ENCODE data around the gene MGMT. TPM values are rescaled to one million over a fixed set of nuclear protein-coding genes. Genes with fewer than 3 reads are reported as not detected.

Gene MGMT
- total RNA-seq, 1 experiment from 2014 or later, result 11.5 TPM

DNA sequence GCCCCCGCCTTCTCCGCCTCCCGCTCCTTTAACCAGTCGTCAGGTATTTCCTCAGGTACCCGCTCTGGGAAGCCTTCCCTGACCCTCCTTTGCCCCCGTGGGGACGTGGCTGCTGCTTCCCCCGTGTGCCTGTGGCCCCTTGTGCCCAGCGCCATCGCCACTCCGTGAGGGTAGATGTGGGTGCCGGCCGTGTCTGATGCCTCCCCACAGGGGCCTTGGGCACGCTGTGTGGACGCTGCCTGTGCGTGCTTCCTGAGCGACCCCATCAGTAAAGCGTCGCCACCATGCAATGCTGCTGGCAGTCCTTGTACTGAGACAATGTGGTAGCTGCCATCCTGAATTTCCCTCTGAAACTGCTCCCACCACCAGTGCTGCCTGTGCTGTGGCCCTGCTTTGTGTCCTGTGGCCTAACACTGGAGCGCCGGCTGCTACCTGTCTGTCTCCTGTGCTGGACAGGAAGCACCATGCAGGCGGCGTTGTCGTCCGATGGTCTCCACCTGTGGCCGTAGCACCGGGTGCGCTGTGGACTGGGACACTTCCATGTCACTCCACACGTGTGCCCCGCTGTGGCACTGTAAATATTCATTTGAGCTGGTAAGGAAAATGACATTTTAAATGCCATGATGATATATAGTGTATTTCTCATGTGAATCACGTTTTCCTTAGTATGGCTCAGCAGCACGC, 213.8 kb downstream of the MGMT start:
- Histone ChIP-seq H3K27me3 (ENCODE audit: insufficient read depth, low read length) (no peaks in the 10 kb centered on the region), H3K4me2 (ENCODE audit: low read length) (no peak overlapping the region), H3K4me3 (replicated peaks in 1 of 2; ENCODE audit: low read depth in 1 of 2, low read length in 2 of 2) (no peak overlapping the region), H3K9me3 (ENCODE audit: control insufficient read depth in 1 of 2, insufficient read depth in 1 of 2, low read depth in 1 of 2, low read length in 2 of 2) (no peaks in the 10 kb centered on the region), H2AFZ (ENCODE audit: low read depth, low read length, poor library complexity, severe bottlenecking) (no peak overlapping the region), H3K79me2 (ENCODE audit: insufficient read depth, low read length) (no peaks in the 10 kb centered on the region), H4K20me1 (ENCODE audit: insufficient read depth) (no peaks in the 10 kb centered on the region), H3K4me1 (ENCODE audit: control insufficient read depth in 1 of 2, insufficient read depth in 2 of 2, low read length in 2 of 2) (no peaks in the 10 kb centered on the region), H3K9ac (ENCODE audit: low read length) (no peak overlapping the region), H3K27ac (ENCODE audit: low read depth, low read length) (no peak overlapping the region), H3K9me2 (ENCODE audit: insufficient read depth) (no peaks in the 10 kb centered on the region), H3K36me3 (ENCODE audit: control insufficient read depth in 1 of 2, insufficient read depth in 2 of 2, low read length in 2 of 2) (no peaks in the 10 kb centered on the region)
- RAD21 ChIA-PET (ENCODE audit: low non-redundant PET in 1 of 2, low total read pairs in 2 of 2, uncharacterized antibody in 2 of 2, unreplicated experiment in 2 of 2), result no interaction called here
- no TSS peak for BruUV-seq (replicated peaks)
- TF ChIP-seq ZFX (IDR thresholded peaks at IDR 0.05) (no peak), ELF1 (IDR thresholded peaks at IDR 0.05; ENCODE audit: borderline replicate concordance, low read depth) (no peak), SIN3A (IDR thresholded peaks at IDR 0.05; ENCODE audit: low read depth) (no peak), TCF7L2 (IDR thresholded peaks at IDR 0.05; ENCODE audit: borderline replicate concordance, extremely low read depth, insufficient read depth, insufficient read length) (no peak), ZNF274 (IDR thresholded peaks at IDR 0.05; ENCODE audit: low read depth, low read length) (no peak), JUND (IDR thresholded peaks at IDR 0.05) (no peak), POLR2AphosphoS5 (IDR thresholded peaks at IDR 0.05; ENCODE audit: low read depth, low read length) (no peak), RAD21 (IDR thresholded peaks at IDR 0.05; ENCODE audit: low read depth) (no peak), EZH2 (IDR thresholded peaks at IDR 0.05) (no peak), CBX3 (IDR thresholded peaks at IDR 0.05; ENCODE audit: low read depth) (no peak), EGR1 (IDR thresholded peaks at IDR 0.05; ENCODE audit: low read depth) (no peak), EZH2phosphoT487 (IDR thresholded peaks at IDR 0.05; ENCODE audit: borderline replicate concordance) (no peak)
- TF ChIP-seq, protein P1, sequence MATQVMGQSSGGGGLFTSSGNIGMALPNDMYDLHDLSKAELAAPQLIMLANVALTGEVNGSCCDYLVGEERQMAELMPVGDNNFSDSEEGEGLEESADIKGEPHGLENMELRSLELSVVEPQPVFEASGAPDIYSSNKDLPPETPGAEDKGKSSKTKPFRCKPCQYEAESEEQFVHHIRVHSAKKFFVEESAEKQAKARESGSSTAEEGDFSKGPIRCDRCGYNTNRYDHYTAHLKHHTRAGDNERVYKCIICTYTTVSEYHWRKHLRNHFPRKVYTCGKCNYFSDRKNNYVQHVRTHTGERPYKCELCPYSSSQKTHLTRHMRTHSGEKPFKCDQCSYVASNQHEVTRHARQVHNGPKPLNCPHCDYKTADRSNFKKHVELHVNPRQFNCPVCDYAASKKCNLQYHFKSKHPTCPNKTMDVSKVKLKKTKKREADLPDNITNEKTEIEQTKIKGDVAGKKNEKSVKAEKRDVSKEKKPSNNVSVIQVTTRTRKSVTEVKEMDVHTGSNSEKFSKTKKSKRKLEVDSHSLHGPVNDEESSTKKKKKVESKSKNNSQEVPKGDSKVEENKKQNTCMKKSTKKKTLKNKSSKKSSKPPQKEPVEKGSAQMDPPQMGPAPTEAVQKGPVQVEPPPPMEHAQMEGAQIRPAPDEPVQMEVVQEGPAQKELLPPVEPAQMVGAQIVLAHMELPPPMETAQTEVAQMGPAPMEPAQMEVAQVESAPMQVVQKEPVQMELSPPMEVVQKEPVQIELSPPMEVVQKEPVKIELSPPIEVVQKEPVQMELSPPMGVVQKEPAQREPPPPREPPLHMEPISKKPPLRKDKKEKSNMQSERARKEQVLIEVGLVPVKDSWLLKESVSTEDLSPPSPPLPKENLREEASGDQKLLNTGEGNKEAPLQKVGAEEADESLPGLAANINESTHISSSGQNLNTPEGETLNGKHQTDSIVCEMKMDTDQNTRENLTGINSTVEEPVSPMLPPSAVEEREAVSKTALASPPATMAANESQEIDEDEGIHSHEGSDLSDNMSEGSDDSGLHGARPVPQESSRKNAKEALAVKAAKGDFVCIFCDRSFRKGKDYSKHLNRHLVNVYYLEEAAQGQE (IDR thresholded peaks at IDR 0.05; ENCODE audit: low read depth), result no peak
- TF ChIP-seq, protein P2, sequence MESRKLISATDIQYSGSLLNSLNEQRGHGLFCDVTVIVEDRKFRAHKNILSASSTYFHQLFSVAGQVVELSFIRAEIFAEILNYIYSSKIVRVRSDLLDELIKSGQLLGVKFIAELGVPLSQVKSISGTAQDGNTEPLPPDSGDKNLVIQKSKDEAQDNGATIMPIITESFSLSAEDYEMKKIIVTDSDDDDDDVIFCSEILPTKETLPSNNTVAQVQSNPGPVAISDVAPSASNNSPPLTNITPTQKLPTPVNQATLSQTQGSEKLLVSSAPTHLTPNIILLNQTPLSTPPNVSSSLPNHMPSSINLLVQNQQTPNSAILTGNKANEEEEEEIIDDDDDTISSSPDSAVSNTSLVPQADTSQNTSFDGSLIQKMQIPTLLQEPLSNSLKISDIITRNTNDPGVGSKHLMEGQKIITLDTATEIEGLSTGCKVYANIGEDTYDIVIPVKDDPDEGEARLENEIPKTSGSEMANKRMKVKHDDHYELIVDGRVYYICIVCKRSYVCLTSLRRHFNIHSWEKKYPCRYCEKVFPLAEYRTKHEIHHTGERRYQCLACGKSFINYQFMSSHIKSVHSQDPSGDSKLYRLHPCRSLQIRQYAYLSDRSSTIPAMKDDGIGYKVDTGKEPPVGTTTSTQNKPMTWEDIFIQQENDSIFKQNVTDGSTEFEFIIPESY (IDR thresholded peaks at IDR 0.05; ENCODE audit: extremely low read depth, insufficient replicate concordance, low read length), result no peak
- TF ChIP-seq, protein P3, sequence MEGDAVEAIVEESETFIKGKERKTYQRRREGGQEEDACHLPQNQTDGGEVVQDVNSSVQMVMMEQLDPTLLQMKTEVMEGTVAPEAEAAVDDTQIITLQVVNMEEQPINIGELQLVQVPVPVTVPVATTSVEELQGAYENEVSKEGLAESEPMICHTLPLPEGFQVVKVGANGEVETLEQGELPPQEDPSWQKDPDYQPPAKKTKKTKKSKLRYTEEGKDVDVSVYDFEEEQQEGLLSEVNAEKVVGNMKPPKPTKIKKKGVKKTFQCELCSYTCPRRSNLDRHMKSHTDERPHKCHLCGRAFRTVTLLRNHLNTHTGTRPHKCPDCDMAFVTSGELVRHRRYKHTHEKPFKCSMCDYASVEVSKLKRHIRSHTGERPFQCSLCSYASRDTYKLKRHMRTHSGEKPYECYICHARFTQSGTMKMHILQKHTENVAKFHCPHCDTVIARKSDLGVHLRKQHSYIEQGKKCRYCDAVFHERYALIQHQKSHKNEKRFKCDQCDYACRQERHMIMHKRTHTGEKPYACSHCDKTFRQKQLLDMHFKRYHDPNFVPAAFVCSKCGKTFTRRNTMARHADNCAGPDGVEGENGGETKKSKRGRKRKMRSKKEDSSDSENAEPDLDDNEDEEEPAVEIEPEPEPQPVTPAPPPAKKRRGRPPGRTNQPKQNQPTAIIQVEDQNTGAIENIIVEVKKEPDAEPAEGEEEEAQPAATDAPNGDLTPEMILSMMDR (IDR thresholded peaks at IDR 0.05 in 2 of 3, conservative IDR thresholded peaks at IDR 0.05 in 1 of 3; ENCODE audit: borderline replicate concordance in 1 of 3, insufficient read depth in 1 of 3, low read depth in 2 of 3, low read length in 2 of 3), result no peak
- intact Hi-C loops (cut with micrococcal nuclease), result no loop called here
- ATAC-seq, result no peak
- CTCF ChIA-PET, result no interaction called here
- POLR2A ChIA-PET, result no interaction called here
- no peak for DNase-seq (ENCODE audit: low read depth, low spot score)
